Ishikawa (cell line): Measurements from ENCODE around the gene HIGD1A.

Source experiments
- CEBPB ChIP-seq: IDR thresholded peaks from 2 replicates; pipeline ENCODE4 v1.6.1; 2012
- FOXM1 ChIP-seq: IDR thresholded peaks from 2 replicates; pipeline ENCODE4 v1.6.1; 2012; ENCODE audit warnings: low read depth, borderline replicate concordance
- TAF1 ChIP-seq: IDR thresholded peaks from 2 replicates; pipeline ENCODE4 v1.6.1; 2012; ENCODE audit warnings: low read depth, mild to moderate bottlenecking
- TCF12 ChIP-seq: IDR thresholded peaks from 2 replicates; pipeline ENCODE4 v1.6.1; 2012; ENCODE audit warnings: low read depth
- TEAD4 ChIP-seq: IDR thresholded peaks from 2 replicates; pipeline ENCODE4 v1.6.1; 2012

- TF ChIP-seq CEBPB (no peak), TAF1 (no peak), TCF12 (no peak), TEAD4 (no peak), FOXM1 (no peak)
These were observed 43.4 kb upstream of the HIGD1A start for GRCh38 chr3:42847731-42848130.
